IMR-90 (cell line): ENCODE measurements around the gene PARD3. TPM values are rescaled to one million over a fixed set of nuclear protein-coding genes. Genes with fewer than 3 reads are reported as not detected.
"Not testable (repeated sequence)": the region's sequence is repeated elsewhere in the genome, so short reads cannot be mapped to it uniquely, and the experiment has no call there.

Experiments used
- ATAC-seq: fragments of 200-7000 bp; cut with Tn5 transposase; 2 replicates; pipeline ENCODE4 v1.9.1; 2020; ENCODE audit warnings: low read depth, mild to moderate bottlenecking, moderate library complexity
- BruUV-seq: library from RNA; stranded (reverse); fragments of 400-500 nt; replicated peaks from 2 replicates; lab custom pipeline; 2021; lab: Mats Ljungman, UMichigan
- CTCF ChIA-PET: fragments of 300-600 bp; formaldehyde crosslinking; extraction: SDS; loops from one replicate; lab custom pipeline; 2021; ENCODE audit warnings: antibody characterized with exemption; lab: Yijun Ruan, JAX
- POLR2A ChIA-PET: fragments of 300-600 bp; sonication (Branson Sonifier 250); formaldehyde crosslinking; loops from one replicate; lab custom pipeline; 2022; ENCODE audit warnings: antibody characterized with exemption; ENCODE audit not compliant: unreplicated experiment; lab: Charles Lee
- DNase-seq: peaks from one replicate; pipeline ENCODE4 v3.0.0; 2013
- H2AFZ ChIP-seq: replicated peaks from 2 replicates; pipeline ENCODE3; 2013; ENCODE audit warnings: low read length, mild to moderate bottlenecking; ENCODE audit not compliant: poor library complexity
- H2AK5ac ChIP-seq: 2 replicates; pipeline ENCODE4 v1.6.1; 2013; ENCODE audit warnings: low read depth, low read length, inconsistent platforms
- H2AK9ac ChIP-seq: replicated peaks from 2 replicates; pipeline ENCODE3; 2013; ENCODE audit warnings: mild to moderate bottlenecking, low read depth, low read length, moderate library complexity; ENCODE audit not compliant: poor library complexity
- H2BK120ac ChIP-seq: 2 replicates; pipeline ENCODE4 v1.6.1; 2013; ENCODE audit warnings: low read depth, low read length, inconsistent platforms
- H2BK15ac ChIP-seq: 3 replicates; pipeline ENCODE4 v1.6.1; 2013; ENCODE audit warnings: low read depth, low read length, inconsistent platforms
- H2BK20ac ChIP-seq: 2 replicates; pipeline ENCODE4 v1.6.1; 2013; ENCODE audit warnings: low read depth, mild to moderate bottlenecking, inconsistent platforms, low read length, moderate library complexity
- H2BK5ac ChIP-seq: 2 replicates; pipeline ENCODE4 v1.6.1; 2013; ENCODE audit warnings: mild to moderate bottlenecking, low read depth, low read length, inconsistent platforms; ENCODE audit not compliant: poor library complexity, severe bottlenecking
- H3K14ac ChIP-seq: replicated peaks from 2 replicates; pipeline ENCODE4 v1.6.1; 2013; ENCODE audit warnings: low read depth, low read length, inconsistent platforms
- H3K18ac ChIP-seq: 2 replicates; pipeline ENCODE4 v1.6.1; 2013; ENCODE audit warnings: low read depth, low read length, control low read depth
- H3K23ac ChIP-seq: 2 replicates; pipeline ENCODE4 v1.6.1; 2013; ENCODE audit warnings: low read depth, low read length, inconsistent platforms
- H3K27ac ChIP-seq: 2 replicates; pipeline ENCODE4 v1.5.1; 2013; ENCODE audit warnings: mild to moderate bottlenecking, control low read depth, low read length; ENCODE audit not compliant: insufficient read depth
- H3K27me3 ChIP-seq: 2 replicates; pipeline ENCODE4 v1.6.1; 2013; ENCODE audit warnings: low read length; ENCODE audit not compliant: control insufficient read depth, insufficient read depth
- H3K36me3 ChIP-seq: 2 replicates; pipeline ENCODE4 v1.6.1; 2013; ENCODE audit warnings: low read length, mixed read lengths; ENCODE audit not compliant: control insufficient read depth, insufficient read depth
- H3K4ac ChIP-seq: 2 replicates; pipeline ENCODE4 v1.6.1; 2013; ENCODE audit warnings: low read depth, low read length, inconsistent platforms
- H3K4me1 ChIP-seq: 2 replicates; pipeline ENCODE4 v1.6.1; 2013; ENCODE audit warnings: low read length, mixed read lengths; ENCODE audit not compliant: control insufficient read depth, insufficient read depth
- H3K4me2 ChIP-seq: 2 replicates; pipeline ENCODE4 v1.6.1; 2013; ENCODE audit warnings: low read depth, mild to moderate bottlenecking, control low read depth, low read length, moderate library complexity
- H3K4me3 ChIP-seq: 2 replicates; pipeline ENCODE4 v1.5.1; 2013; ENCODE audit warnings: low read depth, mild to moderate bottlenecking, control low read depth, low read length, moderate library complexity; ENCODE audit not compliant: insufficient read depth
- H3K56ac ChIP-seq: 2 replicates; pipeline ENCODE4 v1.6.1; 2013; ENCODE audit warnings: low read length, inconsistent platforms; ENCODE audit not compliant: insufficient read depth; ENCODE audit errors: extremely low read depth
- H3K79me1 ChIP-seq, 2 experiments: 2 replicates each; pipeline ENCODE4 v1.6.1; 2013; ENCODE audit warnings: low read length in 2 of 2, inconsistent platforms in 1 of 2, low read depth in 1 of 2
- H3K9ac ChIP-seq: 2 replicates; pipeline ENCODE4 v1.6.1; 2013; ENCODE audit warnings: low read depth, low read length, control low read depth
- H3K9me1 ChIP-seq: 2 replicates; pipeline ENCODE4 v1.6.1; 2013; ENCODE audit warnings: low read length, inconsistent platforms; ENCODE audit not compliant: insufficient read depth
- H3K9me3 ChIP-seq: 2 replicates; pipeline ENCODE4 v1.6.1; 2013; ENCODE audit warnings: low read length; ENCODE audit not compliant: control insufficient read depth, insufficient read depth
- H4K20me1 ChIP-seq: 2 replicates; pipeline ENCODE4 v1.6.1; 2013; ENCODE audit warnings: low read length, inconsistent platforms; ENCODE audit not compliant: insufficient read depth
- H4K5ac ChIP-seq: 2 replicates; pipeline ENCODE4 v1.6.1; 2013; ENCODE audit warnings: mild to moderate bottlenecking, low read depth, low read length, control low read depth
- H4K8ac ChIP-seq, 2 experiments: 2 replicates each; pipeline ENCODE4 v1.6.1; 2013; ENCODE audit warnings: low read depth in 2 of 2, low read length in 2 of 2, control low read depth in 1 of 2, inconsistent platforms in 1 of 2
- H4K91ac ChIP-seq: 2 replicates; pipeline ENCODE4 v1.6.1; 2013; ENCODE audit warnings: low read depth, low read length, inconsistent platforms; ENCODE audit not compliant: insufficient read depth
- RFX5 ChIP-seq: IDR thresholded peaks from 2 replicates; pipeline ENCODE4 v1.8.0; 2012; ENCODE audit warnings: low read depth, mild to moderate bottlenecking, low read length, moderate library complexity
- WGBS, 2 experiments: methylation state at CpG; one replicate each; pipeline versions ENCODE4 v1.1.5 to v1.1.7; 2013; ENCODE audit warnings: missing lambda C conversion rate in 2 of 2; ENCODE audit not compliant: insufficient read length in 1 of 2; ENCODE audit errors: extremely low coverage in 2 of 2; 5-methylcytosine and 5-hydroxymethylcytosine counted together
- dilution Hi-C: fragments of 300-500 bp; cut with HindIII; formaldehyde crosslinking; loops from one replicate; pipeline ENCODE4 v1.14.3; 2018; ENCODE audit warnings: low sequenced_read_pairs; ENCODE audit not compliant: unreplicated experiment
- in situ Hi-C: fragments of 300-500 bp; cut with MboI; formaldehyde crosslinking; loops from 3 replicates; pipeline ENCODE4 v1.14.3; 2019; ENCODE audit warnings: low sequenced_read_pairs, inconsistent platforms, mixed read lengths
- intact Hi-C: fragments of 100-400 bp; cut with micrococcal nuclease; formaldehyde crosslinking; loops from 2 replicates; pipeline ENCODE4 v1.10.0; 2022
- polyA plus RNA-seq, 3 experiments: library from polyadenylated mRNA; depleted of rRNA; stranded (reverse); fragments of >200 nt; gene quantifications; 2 replicates each; pipeline ENCODE4 v1.2.3, GENCODE V29; 2012; ENCODE audit warnings: low replicate concordance in 1 of 3
- total RNA-seq: library from RNA; depleted of rRNA; stranded (reverse); fragments of >200 nt; gene quantifications from 2 replicates; pipeline ENCODE4 v1.2.3, GENCODE V29; 2012

PARD3 gene
- total and polyA plus RNA-seq, 2 of the 4 experiments (the other 2 are of a cell fraction): 14.6 to 37.5 TPM

- BruUV-seq: no TSS peak
- ATAC-seq: no peak
Measured at GRCh38 chr10:34646331-34646730, 168.8 kb downstream of the PARD3 start.

GRCh38 chr10:34644815-34645214, 170.3 kb downstream of the PARD3 start:
- H3K56ac ChIP-seq, DNase-seq, H3K23ac ChIP-seq, H4K5ac ChIP-seq, H2BK20ac ChIP-seq, H3K4ac ChIP-seq, H4K91ac ChIP-seq, H2BK5ac ChIP-seq, H4K8ac ChIP-seq, H3K18ac ChIP-seq, H2AFZ ChIP-seq, H2AK5ac ChIP-seq, H2AK9ac ChIP-seq, POLR2A ChIA-PET, H3K4me1 ChIP-seq, H2BK120ac ChIP-seq, H3K9ac ChIP-seq, H3K14ac ChIP-seq, H3K9me3 ChIP-seq, ATAC-seq, H3K4me3 ChIP-seq, H2BK15ac ChIP-seq, intact Hi-C loops, BruUV-seq, dilution Hi-C loops, H4K20me1 ChIP-seq, H3K27ac ChIP-seq, H3K27me3 ChIP-seq, H3K4me2 ChIP-seq, H3K9me1 ChIP-seq, H3K36me3 ChIP-seq, CTCF ChIA-PET: not testable (repeated sequence)
- in situ Hi-C loops: loop anchor here (25.0 kb wide), 1 partner anchor 858 kb away; no protein-coding TSS in a partner anchor
- H3K79me1 ChIP-seq: peaks cover 13 to 27% of the 10 kb centered on the region in 2 experiments; a peak in 3 of 4 replicates
- no CpG with 5 or more reads among the region's 3 CpGs for WGBS, 2 experiments

More at GRCh38 chr10:34646331-34646730, 168.8 kb downstream of the PARD3 start:
- H3K79me1 ChIP-seq: peaks cover 25 to 33% of the 10 kb centered on the region in 2 experiments; a peak in 3 of 4 replicates
- no peak overlapping the region for H3K56ac ChIP-seq
- intact Hi-C loops (no loop called here), in situ Hi-C loops (loop anchor here (25.0 kb wide), 1 partner anchor 859 kb away; no protein-coding TSS in a partner anchor), dilution Hi-C loops (no loop called here)
- no peak overlapping the region for H2BK15ac ChIP-seq
- no peak overlapping the region for H3K27ac ChIP-seq
- H3K9me1 ChIP-seq: peaks cover 9% of the 10 kb centered on the region
- H2BK120ac ChIP-seq: no peak overlapping the region
- no peak overlapping the region for H2BK5ac ChIP-seq
- no peak overlapping the region for H2AK9ac ChIP-seq
- CTCF ChIA-PET: no interaction called here
- H3K18ac ChIP-seq: no peak overlapping the region
- no peak overlapping the region for H4K5ac ChIP-seq
- H4K91ac ChIP-seq: no peak overlapping the region
- H2BK20ac ChIP-seq: no peak overlapping the region
- H3K36me3 ChIP-seq: no peaks in the 10 kb centered on the region
- no peak for TF ChIP-seq RFX5
- H2AK5ac ChIP-seq: no peak overlapping the region
- H3K9ac ChIP-seq: no peak overlapping the region
- H4K8ac ChIP-seq: no peak overlapping the region
- H3K4me1 ChIP-seq: no peaks in the 10 kb centered on the region
- H3K14ac ChIP-seq: no peak overlapping the region
- no peak overlapping the region for H3K23ac ChIP-seq
- H4K20me1 ChIP-seq: 0 out of 2 replicates have a peak, but pooled peaks cover 5% of the 10 kb centered on the region
- no peak overlapping the region for H3K4ac ChIP-seq
- no peak overlapping the region for H3K4me3 ChIP-seq
- no peak for DNase-seq
- POLR2A ChIA-PET: no interaction called here
- H3K4me2 ChIP-seq: no peak overlapping the region
- WGBS, 2 experiments: 100% methylated on average over 1 of the region's 6 CpGs; no CpG with 5 or more reads in 1 of the 2 experiments
- no peaks in the 10 kb centered on the region for H3K27me3 ChIP-seq
- H3K9me3 ChIP-seq: no peaks in the 10 kb centered on the region
- no peak overlapping the region for H2AFZ ChIP-seq
